Thyroid gland (tissue), 4 donors: Measurements from ENCODE around the gene FABP7.

Experiments
- POLR2A ChIP-seq, 2 donors: fragments of 450-650 bp; IDR thresholded peaks; one replicate each; pipeline ENCODE4 v1.6.1; 2017; ENCODE audit warnings: antibody characterized with exemption in 2 of 2, mild to moderate bottlenecking in 2 of 2, moderate library complexity in 1 of 2
- TF ChIP-seq, protein P1 (sequence below), 6 experiments: fragments of 200-600 bp in 3 of 6; fragments of 450-650 bp in 3 of 6; sonication (generic) in 3 of 6; IDR thresholded peaks; one replicate each; pipeline ENCODE4 v1.5.1; 2016 to 2019; ENCODE audit warnings: antibody characterized with exemption in 6 of 6, mild to moderate bottlenecking in 2 of 6, inconsistent platforms in 1 of 6, moderate library complexity in 1 of 6

DNA sequence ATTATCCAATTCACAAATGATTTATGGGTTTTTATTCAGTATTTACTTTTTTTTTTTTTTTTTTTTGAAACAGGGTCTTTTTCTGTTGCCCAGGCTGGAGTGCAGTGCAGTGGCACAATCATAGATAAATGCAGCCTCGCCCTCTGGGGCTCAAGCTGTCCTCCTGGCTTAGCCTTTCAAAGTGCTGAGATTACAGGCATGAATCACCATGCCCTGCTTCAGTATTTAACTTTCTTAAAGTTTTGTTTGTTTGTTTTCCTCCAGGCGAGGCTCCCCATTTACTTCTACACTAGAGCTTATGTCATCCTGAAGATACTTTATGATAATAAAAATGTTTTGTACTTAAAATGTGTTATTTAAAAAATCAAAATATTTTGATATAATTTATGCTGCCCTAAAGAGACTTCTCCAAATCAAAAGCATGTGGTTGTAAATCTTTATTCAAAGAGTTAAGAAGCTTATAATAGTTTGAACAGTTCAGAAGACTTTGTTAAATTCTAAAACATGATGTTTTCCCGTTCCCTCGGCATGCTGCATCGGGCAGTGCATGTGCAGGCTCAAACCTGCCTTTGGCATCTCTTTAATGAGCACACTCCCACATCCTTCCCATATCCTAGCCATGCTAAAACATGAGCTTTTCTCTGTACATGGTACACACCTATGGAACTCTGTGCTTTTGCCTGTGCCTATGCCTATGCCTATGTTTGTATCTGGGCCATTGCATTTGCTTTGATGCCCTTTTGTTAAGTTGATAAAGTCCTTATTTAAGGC, 20.6 kb downstream of the FABP7 start:
- no peak for TF ChIP-seq POLR2A (IDR thresholded peaks at IDR 0.05)
- TF ChIP-seq, protein P1, sequence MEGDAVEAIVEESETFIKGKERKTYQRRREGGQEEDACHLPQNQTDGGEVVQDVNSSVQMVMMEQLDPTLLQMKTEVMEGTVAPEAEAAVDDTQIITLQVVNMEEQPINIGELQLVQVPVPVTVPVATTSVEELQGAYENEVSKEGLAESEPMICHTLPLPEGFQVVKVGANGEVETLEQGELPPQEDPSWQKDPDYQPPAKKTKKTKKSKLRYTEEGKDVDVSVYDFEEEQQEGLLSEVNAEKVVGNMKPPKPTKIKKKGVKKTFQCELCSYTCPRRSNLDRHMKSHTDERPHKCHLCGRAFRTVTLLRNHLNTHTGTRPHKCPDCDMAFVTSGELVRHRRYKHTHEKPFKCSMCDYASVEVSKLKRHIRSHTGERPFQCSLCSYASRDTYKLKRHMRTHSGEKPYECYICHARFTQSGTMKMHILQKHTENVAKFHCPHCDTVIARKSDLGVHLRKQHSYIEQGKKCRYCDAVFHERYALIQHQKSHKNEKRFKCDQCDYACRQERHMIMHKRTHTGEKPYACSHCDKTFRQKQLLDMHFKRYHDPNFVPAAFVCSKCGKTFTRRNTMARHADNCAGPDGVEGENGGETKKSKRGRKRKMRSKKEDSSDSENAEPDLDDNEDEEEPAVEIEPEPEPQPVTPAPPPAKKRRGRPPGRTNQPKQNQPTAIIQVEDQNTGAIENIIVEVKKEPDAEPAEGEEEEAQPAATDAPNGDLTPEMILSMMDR (IDR thresholded peaks at IDR 0.05) = no peak
